IgD-negative memory B cell (primary cell): Measurements from ENCODE around the gene ESR1. TPM values are rescaled to one million over a fixed set of nuclear protein-coding genes. Genes with fewer than 3 reads are reported as not detected.
A peak's percentile ranks its signal among the peaks of the same experiment; 100 is the strongest.
"Not testable (repeated sequence)": the region's sequence is repeated elsewhere in the genome, so short reads cannot be mapped to it uniquely, and the experiment has no call there.

Experiments used
- H3K27ac Mint-ChIP-seq, 3 donors: one replicate each; pipeline ENCODE4 v1.8.0; 2020 to 2022; ENCODE audit warnings: mild to moderate bottlenecking in 3 of 3, mixed read lengths in 3 of 3, moderate library complexity in 1 of 3
- H3K27me3 Mint-ChIP-seq: one replicate; pipeline ENCODE4 v1.8.0; 2021; ENCODE audit warnings: mixed read lengths
- H3K36me3 Mint-ChIP-seq: one replicate; pipeline ENCODE4 v1.8.0; 2020; ENCODE audit warnings: mild to moderate bottlenecking, mixed read lengths
- H3K4me1 Mint-ChIP-seq, 3 donors: one replicate each; pipeline ENCODE4 v1.8.0; 2020 to 2022; ENCODE audit warnings: mixed read lengths in 3 of 3, mild to moderate bottlenecking in 1 of 3
- H3K4me3 Mint-ChIP-seq, 4 donors: one replicate each; pipeline ENCODE4 v1.8.0; 2020 to 2022; ENCODE audit warnings: mild to moderate bottlenecking in 4 of 4, mixed read lengths in 4 of 4, moderate library complexity in 3 of 4
- H3K9me3 Mint-ChIP-seq, 3 donors: one replicate each; pipeline ENCODE4 v1.8.0; 2020 to 2021; ENCODE audit warnings: mixed read lengths in 3 of 3, mild to moderate bottlenecking in 1 of 3
- polyA plus RNA-seq: library from polyadenylated mRNA; unstranded; fragments of 300-500 nt; fragmentation: Illumina TruSeq; gene quantifications from one replicate; pipeline ENCODE4 v1.2.3, GENCODE V29; 2021

ESR1 gene
- polyA plus RNA-seq, 1 donor from 2014 or later: 1.5 TPM

DNA sequence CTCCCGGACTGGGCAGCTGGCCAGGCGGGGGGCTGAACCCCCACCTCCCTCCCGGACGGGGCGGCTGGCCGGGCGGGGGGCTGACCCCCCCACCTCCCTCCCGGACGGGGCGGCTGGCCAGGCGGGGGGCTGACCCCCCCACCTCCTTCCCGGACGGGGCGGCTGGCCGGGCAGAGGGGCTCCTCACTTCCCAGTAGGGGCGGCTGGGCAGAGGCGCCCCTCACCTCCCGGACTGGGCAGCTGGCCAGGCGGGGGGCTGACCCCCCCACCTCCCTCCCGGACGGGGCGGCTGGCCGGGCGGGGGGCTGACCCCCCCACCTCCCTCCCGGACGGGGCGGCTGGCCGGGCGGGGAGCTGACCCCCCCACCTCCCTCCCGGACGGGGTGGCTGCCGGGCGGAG is 91.7 kb downstream of the ESR1 start:
- H3K36me3 Mint-ChIP-seq, H3K27me3 Mint-ChIP-seq, H3K4me3 Mint-ChIP-seq, H3K27ac Mint-ChIP-seq, H3K4me1 Mint-ChIP-seq: not testable (repeated sequence)
- peaks cover 7 to 11% (median 11%) of the 10 kb centered on the region in 3 donors for H3K9me3 Mint-ChIP-seq

DNA sequence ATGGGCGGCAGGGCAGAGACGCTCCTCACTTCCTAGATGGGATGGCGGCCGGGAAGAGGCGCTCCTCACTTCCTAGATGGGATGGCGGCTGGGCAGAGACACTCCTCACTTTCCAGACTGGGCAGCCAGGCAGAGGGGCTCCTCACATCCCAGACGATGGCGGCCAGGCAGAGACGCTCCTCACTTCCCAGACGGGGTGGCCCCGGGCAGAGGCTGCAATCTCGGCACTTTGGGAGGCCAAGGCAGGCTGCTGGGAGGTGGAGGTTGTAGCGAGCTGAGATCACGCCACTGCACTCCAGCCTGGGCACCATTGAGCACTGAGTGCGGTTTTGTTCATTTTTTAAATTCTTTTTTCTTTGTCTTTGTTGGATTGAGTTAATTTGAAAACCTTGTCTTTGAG is 92.3 kb downstream of the ESR1 start:
- not testable (repeated sequence) for H3K4me3 Mint-ChIP-seq, H3K36me3 Mint-ChIP-seq, H3K4me1 Mint-ChIP-seq, H3K27ac Mint-ChIP-seq, H3K27me3 Mint-ChIP-seq
- H3K9me3 Mint-ChIP-seq: peaks cover 7 to 11% (median 11%) of the 10 kb centered on the region in 3 donors

DNA sequence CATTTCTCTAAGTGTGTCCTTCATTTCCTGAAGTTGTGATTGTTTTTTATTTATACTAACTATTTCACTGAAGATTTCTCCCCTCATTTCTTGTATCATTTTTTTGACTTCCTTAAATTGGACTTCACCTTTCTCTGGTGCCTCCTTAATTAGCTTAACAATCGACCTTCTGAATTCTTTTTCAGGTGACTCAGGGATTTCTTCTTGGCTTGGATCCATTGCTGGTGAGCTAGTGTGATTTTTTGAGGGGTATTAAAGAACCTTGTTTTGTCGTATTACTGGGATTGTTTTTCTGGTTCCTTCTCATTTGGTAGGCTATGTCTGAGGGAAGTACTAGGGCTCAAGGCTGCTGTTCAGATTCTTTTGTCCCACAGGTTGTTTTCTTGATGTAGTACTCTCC is 92.8 kb downstream of the ESR1 start:
- Mint-ChIP-seq H3K27ac (no peak overlapping the region), H3K4me1 (peaks cover 0 to 3% (median 1%) of the 10 kb centered on the region in 3 donors), H3K27me3 (no peaks in the 10 kb centered on the region), H3K36me3 (no peaks in the 10 kb centered on the region), H3K4me3 (no peak overlapping the region), H3K9me3 (peaks cover 6 to 11% (median 11%) of the 10 kb centered on the region in 3 donors)

DNA sequence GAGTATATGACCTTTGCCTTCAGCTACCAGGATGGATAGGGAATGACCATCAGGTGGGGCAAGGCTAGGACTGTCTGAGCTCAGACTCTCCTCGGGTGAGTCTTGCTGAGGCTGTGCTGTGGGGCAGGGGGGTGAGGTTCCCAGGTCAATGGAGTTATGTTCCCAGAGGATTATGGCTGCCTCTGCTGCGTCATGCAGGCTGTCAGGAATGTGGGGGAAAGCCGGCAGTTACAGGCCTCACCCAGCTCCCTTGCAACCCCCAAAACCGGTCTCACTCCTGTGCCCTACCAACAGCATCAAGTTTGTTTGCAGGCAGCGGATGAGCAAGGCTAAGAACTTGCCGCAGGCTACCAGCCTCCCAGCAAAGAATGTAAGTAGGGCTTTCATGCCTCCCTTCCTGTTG is 93.5 kb downstream of the ESR1 start:
- H3K27me3 Mint-ChIP-seq: no peaks in the 10 kb centered on the region
- H3K36me3 Mint-ChIP-seq: no peaks in the 10 kb centered on the region
- peaks cover 3 to 11% (median 10%) of the 10 kb centered on the region in 3 donors for H3K9me3 Mint-ChIP-seq
- H3K27ac Mint-ChIP-seq: no peak overlapping the region
- H3K4me3 Mint-ChIP-seq: peak overlapping the region in 1 of 4 donors; percentile 60
- H3K4me1 Mint-ChIP-seq: peaks cover 0 to 3% (median 2%) of the 10 kb centered on the region in 3 donors

DNA sequence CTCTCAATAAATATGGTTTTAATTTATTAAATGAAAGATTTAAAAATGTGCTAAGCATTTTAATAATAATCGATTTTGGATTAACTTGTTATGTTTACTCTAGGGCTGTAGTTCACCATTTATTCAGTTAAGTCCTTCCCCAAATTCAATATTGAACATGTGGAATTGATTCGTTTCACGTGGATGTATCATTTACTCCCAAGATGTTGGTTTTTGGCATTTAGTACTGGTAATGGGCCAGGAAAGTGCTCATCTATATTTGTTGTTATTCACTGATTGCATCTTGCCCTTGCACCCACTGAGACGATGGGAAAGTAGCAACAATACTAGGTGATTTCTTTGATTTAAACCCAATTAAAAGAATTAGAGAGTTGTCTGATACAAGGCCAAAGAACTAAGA is 97.1 kb downstream of the ESR1 start:
- Mint-ChIP-seq H3K4me3 (no peak overlapping the region), H3K4me1 (peaks cover 0 to 3% (median 2%) of the 10 kb centered on the region in 3 donors), H3K27ac (no peak overlapping the region), H3K9me3 (peaks cover 0 to 5% (median 0%) of the 10 kb centered on the region in 3 donors), H3K27me3 (no peaks in the 10 kb centered on the region), H3K36me3 (no peaks in the 10 kb centered on the region)

DNA sequence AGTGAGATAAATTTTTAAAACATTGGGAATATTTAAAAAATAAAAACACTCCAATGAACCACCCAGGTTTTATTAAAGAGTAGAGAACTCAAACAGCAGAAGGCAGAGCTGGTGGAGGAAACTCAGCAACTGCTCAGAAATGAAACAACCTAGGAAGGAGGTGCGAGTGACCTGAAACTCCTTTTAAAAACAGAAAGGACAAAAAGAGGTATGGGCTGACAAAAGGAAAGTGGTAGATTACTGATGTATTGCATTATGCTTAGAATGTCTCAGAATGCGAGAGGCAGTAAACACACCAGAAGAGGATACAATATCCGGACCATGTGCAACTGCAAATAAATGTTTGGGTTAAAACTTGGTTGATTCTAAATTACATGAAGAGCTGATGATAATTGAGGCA is 97.6 kb downstream of the ESR1 start:
- Mint-ChIP-seq H3K27ac (no peak overlapping the region), H3K4me3 (no peak overlapping the region), H3K36me3 (no peaks in the 10 kb centered on the region), H3K4me1 (peaks cover 0 to 3% (median 2%) of the 10 kb centered on the region in 3 donors), H3K9me3 (peaks cover 0 to 5% (median 0%) of the 10 kb centered on the region in 3 donors), H3K27me3 (no peaks in the 10 kb centered on the region)

DNA sequence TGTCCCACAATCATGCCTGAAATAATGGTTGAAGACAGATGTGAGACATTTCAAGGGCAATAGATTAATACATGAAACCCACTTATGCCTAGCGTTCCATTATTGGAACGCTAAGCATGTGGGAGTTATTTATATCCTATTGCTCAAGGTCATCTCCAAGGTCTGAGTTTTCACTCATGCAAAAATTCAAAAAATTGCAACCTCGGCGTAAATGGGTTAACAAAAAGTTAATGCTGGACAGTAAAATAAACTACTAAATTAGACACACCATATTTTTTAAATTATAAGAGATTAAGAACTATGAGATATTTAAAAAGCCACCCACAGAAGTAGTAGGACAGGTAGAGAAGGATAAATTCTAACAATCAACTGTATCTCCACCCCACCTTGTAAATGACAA is 98.4 kb downstream of the ESR1 start:
- H3K27me3 Mint-ChIP-seq: no peaks in the 10 kb centered on the region
- H3K27ac Mint-ChIP-seq: no peak overlapping the region
- H3K36me3 Mint-ChIP-seq: no peaks in the 10 kb centered on the region
- H3K4me3 Mint-ChIP-seq: no peak overlapping the region
- H3K9me3 Mint-ChIP-seq: no peaks in the 10 kb centered on the region
- H3K4me1 Mint-ChIP-seq: peaks cover 0 to 3% (median 2%) of the 10 kb centered on the region in 3 donors

DNA sequence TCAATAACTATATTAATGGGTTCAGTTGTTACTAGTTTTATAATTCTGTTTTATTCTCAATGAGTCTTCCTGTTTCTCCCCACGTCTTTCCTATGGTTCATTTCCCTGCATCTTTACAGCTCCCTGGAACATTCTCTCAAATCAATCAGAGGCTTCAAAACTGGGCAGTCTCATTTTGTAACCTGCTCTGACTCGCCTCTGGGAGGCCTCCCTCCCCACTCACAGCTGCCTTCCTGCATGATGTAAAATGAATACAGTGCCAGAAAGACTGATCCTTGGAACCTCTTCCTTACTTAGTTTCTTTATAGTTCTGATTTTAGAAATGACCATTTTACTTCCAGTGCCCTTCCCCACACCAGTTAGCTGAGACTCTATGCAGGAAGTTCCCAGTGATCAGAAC is 103.9 kb downstream of the ESR1 start:
- Mint-ChIP-seq H3K4me3 (no peak overlapping the region), H3K4me1 (no peaks in the 10 kb centered on the region), H3K27ac (no peak overlapping the region), H3K9me3 (no peaks in the 10 kb centered on the region), H3K36me3 (no peaks in the 10 kb centered on the region), H3K27me3 (no peaks in the 10 kb centered on the region)

DNA sequence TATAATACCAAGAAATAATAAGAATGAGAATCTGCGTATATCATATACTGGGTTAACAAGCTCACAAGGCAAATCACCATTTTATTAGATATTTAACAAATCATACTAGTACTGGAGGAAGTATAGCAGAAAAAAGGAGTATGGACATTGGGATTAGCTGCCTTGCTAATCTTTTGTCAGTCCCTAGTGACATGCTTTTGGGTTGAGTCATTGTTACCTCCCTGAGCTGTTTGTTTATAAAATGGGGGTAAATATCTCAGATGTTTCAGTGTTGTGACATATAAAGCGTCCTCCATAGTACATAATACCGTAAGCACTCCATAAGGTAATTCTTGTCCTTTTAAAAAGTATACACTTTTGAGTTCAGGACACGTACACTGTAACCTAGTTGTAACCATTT is 107.0 kb downstream of the ESR1 start:
- H3K4me3 Mint-ChIP-seq: no peak overlapping the region
- no peaks in the 10 kb centered on the region for H3K36me3 Mint-ChIP-seq
- no peaks in the 10 kb centered on the region for H3K9me3 Mint-ChIP-seq
- H3K4me1 Mint-ChIP-seq: no peaks in the 10 kb centered on the region
- no peaks in the 10 kb centered on the region for H3K27me3 Mint-ChIP-seq
- H3K27ac Mint-ChIP-seq: no peak overlapping the region

DNA sequence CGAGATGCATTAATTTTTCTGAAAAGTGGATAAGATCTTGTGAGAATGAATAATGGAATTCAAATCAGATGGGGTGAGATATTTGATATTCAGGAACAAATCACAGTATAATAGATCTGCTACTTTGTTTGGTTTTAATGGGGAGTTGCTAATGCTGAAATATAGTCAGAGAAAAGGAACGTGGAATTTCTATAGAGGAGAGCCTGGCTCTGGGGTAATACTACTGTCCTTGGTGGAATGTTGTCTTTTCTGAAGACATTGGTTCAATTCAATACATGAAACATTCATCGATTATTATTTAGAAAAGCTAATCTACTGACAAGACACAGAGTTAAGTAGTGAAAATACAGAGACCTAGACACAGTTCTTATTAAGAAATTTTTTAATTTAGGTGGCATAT is 108.6 kb downstream of the ESR1 start:
- no peaks in the 10 kb centered on the region for H3K9me3 Mint-ChIP-seq
- H3K27ac Mint-ChIP-seq: no peak overlapping the region
- no peaks in the 10 kb centered on the region for H3K4me1 Mint-ChIP-seq
- no peaks in the 10 kb centered on the region for H3K27me3 Mint-ChIP-seq
- H3K4me3 Mint-ChIP-seq: no peak overlapping the region
- no peaks in the 10 kb centered on the region for H3K36me3 Mint-ChIP-seq

DNA sequence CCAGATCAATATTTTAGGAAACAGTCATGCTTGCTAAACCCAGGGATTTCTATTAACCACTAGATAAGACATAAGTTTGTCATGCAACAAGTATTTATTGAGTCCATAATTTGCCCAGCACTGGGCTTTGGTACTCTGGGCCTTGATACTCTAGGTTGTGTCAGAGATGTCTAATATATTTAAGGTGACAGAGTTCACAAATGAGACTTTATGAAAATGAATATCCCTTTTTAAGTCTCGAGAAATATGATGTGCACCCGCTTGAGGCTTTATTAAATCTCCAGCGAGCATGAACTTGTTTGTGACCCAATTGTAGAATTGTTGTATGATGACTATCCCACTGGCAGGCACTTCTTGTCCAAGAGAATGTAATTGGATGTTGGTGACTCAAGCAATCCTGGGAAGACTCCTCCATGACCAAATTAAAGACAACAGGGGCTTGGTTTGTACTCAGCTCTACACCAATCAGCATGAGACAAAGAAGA is 109.2 kb downstream of the ESR1 start:
- no peak overlapping the region for H3K4me3 Mint-ChIP-seq
- H3K27me3 Mint-ChIP-seq: no peaks in the 10 kb centered on the region
- H3K4me1 Mint-ChIP-seq: no peaks in the 10 kb centered on the region
- peaks cover 0 to 5% (median 3%) of the 10 kb centered on the region in 3 donors for H3K9me3 Mint-ChIP-seq
- H3K36me3 Mint-ChIP-seq: no peaks in the 10 kb centered on the region
- no peak overlapping the region for H3K27ac Mint-ChIP-seq

DNA sequence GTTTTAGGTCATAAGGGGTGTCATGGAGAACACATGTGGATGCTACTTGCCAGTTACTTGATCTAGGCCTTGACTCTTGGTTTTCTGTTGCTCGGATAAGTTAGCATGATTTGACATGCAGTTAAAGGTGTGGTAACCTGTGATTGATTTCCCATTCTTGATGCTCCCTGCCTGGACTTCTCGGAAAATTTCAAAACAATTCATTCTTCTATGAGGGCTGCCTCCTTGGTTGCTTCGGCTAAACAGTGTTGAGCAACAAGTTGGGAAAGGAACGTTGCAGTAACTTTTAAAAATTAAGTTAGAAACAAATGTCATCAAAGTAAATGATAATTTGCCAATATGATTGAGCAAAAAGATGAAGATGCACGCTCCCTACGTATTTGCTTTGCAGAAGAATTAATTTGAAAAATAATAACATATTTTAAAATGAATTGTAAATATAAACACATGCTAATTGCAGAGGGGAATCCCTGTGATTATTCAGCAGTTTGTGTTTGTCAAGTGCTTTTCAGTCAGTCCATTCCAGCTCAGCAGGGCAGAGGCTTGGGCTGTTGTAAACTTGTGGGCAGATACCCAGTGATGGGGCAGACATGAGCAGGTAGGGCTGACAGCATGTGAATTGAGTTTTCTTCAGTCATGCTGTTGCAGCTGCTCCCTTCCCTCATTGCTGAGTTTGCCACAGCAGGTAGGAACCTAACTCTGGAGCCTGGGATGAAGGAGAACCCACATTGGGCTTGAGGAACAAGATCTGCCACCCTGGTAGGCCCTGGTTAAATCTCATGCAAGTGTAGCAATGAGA is 110.2 kb downstream of the ESR1 start:
- Mint-ChIP-seq H3K4me1 (no peaks in the 10 kb centered on the region), H3K9me3 (peaks cover 0 to 11% (median 7%) of the 10 kb centered on the region in 3 donors), H3K27ac (no peak overlapping the region), H3K4me3 (no peak overlapping the region), H3K27me3 (no peaks in the 10 kb centered on the region), H3K36me3 (no peaks in the 10 kb centered on the region)

DNA sequence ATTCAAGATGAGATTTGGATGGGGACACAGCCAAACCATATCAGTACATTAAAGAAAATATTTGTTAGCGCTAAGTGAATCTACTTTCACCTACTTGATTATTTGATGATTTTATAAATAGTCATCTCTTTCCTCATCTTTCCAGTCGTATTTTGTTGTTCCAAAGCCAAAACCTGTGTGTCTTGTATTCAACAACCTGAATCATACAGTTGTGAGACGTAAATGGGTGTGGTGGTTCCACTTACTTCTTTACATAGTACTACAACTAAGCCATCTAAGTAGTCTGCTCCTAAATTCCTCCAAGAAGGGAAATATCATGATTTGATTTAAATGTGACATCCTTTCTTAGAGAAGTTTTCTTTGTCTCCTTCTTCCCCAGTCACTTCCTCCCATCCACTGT is 132.8 kb downstream of the ESR1 start:
- H3K9me3 Mint-ChIP-seq: peaks cover 0 to 2% (median 1%) of the 10 kb centered on the region in 3 donors
- peaks cover 4% of the 10 kb centered on the region for H3K36me3 Mint-ChIP-seq
- H3K4me1 Mint-ChIP-seq: no peaks in the 10 kb centered on the region
- no peak overlapping the region for H3K27ac Mint-ChIP-seq
- no peak overlapping the region for H3K4me3 Mint-ChIP-seq
- no peaks in the 10 kb centered on the region for H3K27me3 Mint-ChIP-seq

DNA sequence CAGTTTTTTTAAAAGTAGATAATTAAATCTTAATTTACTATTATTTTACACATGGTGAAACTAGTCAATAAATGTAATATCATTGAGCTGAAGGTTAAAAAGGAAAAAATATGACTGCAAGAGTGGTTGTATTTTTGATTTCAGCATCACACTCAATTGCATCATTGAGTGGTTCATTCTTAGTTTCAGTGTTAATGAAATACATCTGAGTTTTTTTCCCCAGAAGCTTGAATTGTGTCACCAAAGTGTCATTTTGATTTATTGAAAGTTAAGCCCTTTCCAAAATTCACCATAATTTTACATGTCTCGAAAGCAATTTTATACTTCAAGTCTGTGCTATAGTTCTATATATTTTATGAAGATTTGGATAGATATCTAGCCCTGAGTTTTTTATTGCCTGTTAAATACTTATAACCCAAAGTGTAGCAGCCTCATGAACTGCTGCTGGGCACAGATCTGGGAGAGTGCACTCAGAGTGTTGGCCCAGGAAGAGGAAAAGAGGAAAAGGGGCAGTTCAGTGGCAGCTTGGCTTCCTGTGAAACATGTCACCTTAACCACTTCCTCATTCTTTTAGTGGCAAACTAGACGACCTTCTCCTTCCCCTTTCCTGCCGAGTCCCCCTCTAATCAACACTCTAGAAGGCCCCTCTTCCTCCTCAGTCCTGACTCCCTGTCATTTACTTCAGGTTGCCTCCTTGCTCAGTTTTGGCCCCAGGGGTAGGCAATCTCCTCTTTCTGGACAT is 140.7 kb downstream of the ESR1 start:
- peaks cover 13% of the 10 kb centered on the region for H3K36me3 Mint-ChIP-seq
- H3K4me1 Mint-ChIP-seq: peaks cover 16 to 19% (median 19%) of the 10 kb centered on the region in 3 donors
- no peak overlapping the region for H3K27ac Mint-ChIP-seq
- H3K27me3 Mint-ChIP-seq: no peaks in the 10 kb centered on the region
- H3K9me3 Mint-ChIP-seq: peaks cover 0 to 8% (median 6%) of the 10 kb centered on the region in 3 donors
- peak overlapping the region in 2 of 4 donors; percentile 43 to 80 for H3K4me3 Mint-ChIP-seq

DNA sequence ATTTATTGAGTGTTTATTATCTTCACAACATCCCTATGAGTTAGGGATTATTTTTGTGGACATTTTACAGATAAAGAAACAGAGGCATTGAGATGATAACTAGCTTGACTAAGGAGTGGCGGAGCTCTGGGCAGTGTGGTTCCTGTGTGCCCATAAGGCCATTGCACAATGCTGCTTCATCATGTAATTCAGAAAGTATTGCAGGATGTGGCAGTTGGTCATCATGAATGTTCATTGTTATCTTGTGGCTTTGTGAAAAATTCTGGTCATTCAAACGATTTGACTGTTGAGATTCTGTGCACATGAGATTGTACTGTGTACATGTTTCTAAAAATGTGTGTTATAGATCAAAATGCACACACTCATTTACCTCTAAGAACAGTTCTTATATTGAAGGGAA is 150.8 kb downstream of the ESR1 start:
- Mint-ChIP-seq H3K4me3 (no peak overlapping the region), H3K4me1 (peaks cover 3 to 5% (median 3%) of the 10 kb centered on the region in 3 donors), H3K27ac (no peak overlapping the region), H3K36me3 (no peaks in the 10 kb centered on the region), H3K27me3 (no peaks in the 10 kb centered on the region), H3K9me3 (peaks cover 0 to 2% (median 0%) of the 10 kb centered on the region in 3 donors)
